Frontal cortex (tissue), 1 donor: Measurements from ENCODE around the gene PRPS2. TPM values are rescaled to one million over a fixed set of nuclear protein-coding genes. Genes with fewer than 3 reads are reported as not detected.

Experiments
- total RNA-seq: library from RNA; depleted of rRNA; stranded (reverse); fragments of >200 nt; gene quantifications from one replicate; pipeline ENCODE4 v1.2.3, GENCODE V29; 2014

PRPS2 gene
- total RNA-seq, 1 donor from 2014 or later, result 48.9 TPM

Other genes with a start within 250 kb of the PRPS2 start
- gene TLR7, start 75.7 kb downstream of the PRPS2 start, total RNA-seq, result 0.82 TPM
- gene TLR8, start 115.2 kb downstream of the PRPS2 start, total RNA-seq, result under 0.01 TPM
- gene TMSB4X, start 183.7 kb downstream of the PRPS2 start, total RNA-seq, result 5,673 TPM